Measurements from ENCODE around the gene PPP3CB. TPM values are rescaled to one million over a fixed set of nuclear protein-coding genes. Genes with fewer than 3 reads are reported as not detected.

The PPP3CB gene
- total RNA-seq, 1 donor from 2014 or later = 47.0 TPM

DNA sequence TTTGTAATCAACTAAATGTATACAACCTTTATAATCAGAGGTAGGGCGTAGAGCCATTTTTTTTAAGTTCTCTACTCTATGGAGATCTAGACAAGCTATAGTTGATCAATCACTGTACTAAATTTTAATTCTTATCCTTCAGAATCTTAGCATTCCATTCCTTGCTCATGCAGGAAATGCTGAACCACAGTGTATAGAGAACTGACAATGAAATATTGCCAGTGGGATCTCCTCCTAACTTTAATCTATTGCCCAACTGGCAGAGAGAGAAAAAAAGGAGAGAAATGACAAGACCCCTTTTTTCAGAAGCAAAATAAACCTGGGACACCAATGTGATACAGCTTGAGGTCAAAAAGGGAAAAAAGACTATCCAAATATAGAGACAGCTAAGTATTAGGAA, 26.4 kb upstream of the PPP3CB start:
- no peaks in the 10 kb centered on the region for H3K9me3 ChIP-seq (ENCODE audit: low read depth)
- Mint-ChIP-seq H3K4me1 (no peaks in the 10 kb centered on the region), H3K27me3 (ENCODE audit: insufficient read depth, low read depth) (no peaks in the 10 kb centered on the region), H3K9me3 (no peaks in the 10 kb centered on the region), H3K36me3 (peaks cover 9% of the 10 kb centered on the region), H3K27ac (no peak overlapping the region), H3K4me3 (no peak overlapping the region)
- H3K4me2 ChIP-seq = no peak overlapping the region
- H4K20me1 ChIP-seq (ENCODE audit: low read depth) = no peaks in the 10 kb centered on the region
- no peak overlapping the region for H3K9ac ChIP-seq
- H3K4me3 ChIP-seq = no peak overlapping the region
- H3F3A ChIP-seq (ENCODE audit: low read depth) = no peaks in the 10 kb centered on the region
- no peak overlapping the region for H3K27ac ChIP-seq
- no peaks in the 10 kb centered on the region for H3K27me3 ChIP-seq
- H3K36me3 ChIP-seq = peaks cover 6% of the 10 kb centered on the region
- TF ChIP-seq, protein P1, sequence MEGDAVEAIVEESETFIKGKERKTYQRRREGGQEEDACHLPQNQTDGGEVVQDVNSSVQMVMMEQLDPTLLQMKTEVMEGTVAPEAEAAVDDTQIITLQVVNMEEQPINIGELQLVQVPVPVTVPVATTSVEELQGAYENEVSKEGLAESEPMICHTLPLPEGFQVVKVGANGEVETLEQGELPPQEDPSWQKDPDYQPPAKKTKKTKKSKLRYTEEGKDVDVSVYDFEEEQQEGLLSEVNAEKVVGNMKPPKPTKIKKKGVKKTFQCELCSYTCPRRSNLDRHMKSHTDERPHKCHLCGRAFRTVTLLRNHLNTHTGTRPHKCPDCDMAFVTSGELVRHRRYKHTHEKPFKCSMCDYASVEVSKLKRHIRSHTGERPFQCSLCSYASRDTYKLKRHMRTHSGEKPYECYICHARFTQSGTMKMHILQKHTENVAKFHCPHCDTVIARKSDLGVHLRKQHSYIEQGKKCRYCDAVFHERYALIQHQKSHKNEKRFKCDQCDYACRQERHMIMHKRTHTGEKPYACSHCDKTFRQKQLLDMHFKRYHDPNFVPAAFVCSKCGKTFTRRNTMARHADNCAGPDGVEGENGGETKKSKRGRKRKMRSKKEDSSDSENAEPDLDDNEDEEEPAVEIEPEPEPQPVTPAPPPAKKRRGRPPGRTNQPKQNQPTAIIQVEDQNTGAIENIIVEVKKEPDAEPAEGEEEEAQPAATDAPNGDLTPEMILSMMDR (IDR thresholded peaks at IDR 0.05) = no peak
- TF ChIP-seq EZH2phosphoT487 (IDR thresholded peaks at IDR 0.05) (no peak), EZH2 (IDR thresholded peaks at IDR 0.05) (no peak)
- no peak for DNase-seq (ENCODE audit: low spot score)
- no peak overlapping the region for H2AFZ ChIP-seq (replicated peaks)
- no peaks in the 10 kb centered on the region for H3K79me2 ChIP-seq (ENCODE audit: low read depth)
- H3K4me1 ChIP-seq = no peaks in the 10 kb centered on the region

GRCh38 chr10:73519336-73519735, 23.5 kb upstream of the PPP3CB start:
- Histone ChIP-seq H3F3A (ENCODE audit: low read depth) (no peaks in the 10 kb centered on the region), H3K27ac (no peak overlapping the region), H3K79me2 (ENCODE audit: low read depth) (no peaks in the 10 kb centered on the region), H3K4me2 (no peak overlapping the region), H3K9ac (no peak overlapping the region), H2AFZ (replicated peaks) (no peak overlapping the region), H3K4me3 (no peak overlapping the region), H4K20me1 (ENCODE audit: low read depth) (no peaks in the 10 kb centered on the region), H3K9me3 (ENCODE audit: low read depth) (no peaks in the 10 kb centered on the region), H3K27me3 (no peaks in the 10 kb centered on the region), H3K4me1 (no peaks in the 10 kb centered on the region), H3K36me3 (peaks cover 6% of the 10 kb centered on the region)
- Mint-ChIP-seq H3K36me3 (peaks cover 15% of the 10 kb centered on the region), H3K4me1 (no peaks in the 10 kb centered on the region), H3K9me3 (no peaks in the 10 kb centered on the region), H3K4me3 (no peak overlapping the region), H3K27ac (no peak overlapping the region), H3K27me3 (ENCODE audit: insufficient read depth, low read depth) (no peaks in the 10 kb centered on the region)
- TF ChIP-seq EZH2 (IDR thresholded peaks at IDR 0.05) (no peak), EZH2phosphoT487 (IDR thresholded peaks at IDR 0.05) (no peak)
- TF ChIP-seq, protein P1 (IDR thresholded peaks at IDR 0.05) = no peak
- DNase-seq (ENCODE audit: low spot score) = no peak

- H3K27ac Mint-ChIP-seq = no peak overlapping the region
- H3K79me2 ChIP-seq (ENCODE audit: low read depth) = no peaks in the 10 kb centered on the region
Observed at GRCh38 chr10:73517166-73517888, 21.5 kb upstream of the PPP3CB start.

More at GRCh38 chr10:73517166-73517888, 21.5 kb upstream of the PPP3CB start:
- Mint-ChIP-seq H3K4me3 (no peak overlapping the region), H3K9me3 (no peaks in the 10 kb centered on the region), H3K36me3 (peaks cover 13% of the 10 kb centered on the region), H3K27me3 (ENCODE audit: insufficient read depth, low read depth) (no peaks in the 10 kb centered on the region), H3K4me1 (no peaks in the 10 kb centered on the region)
- Histone ChIP-seq H2AFZ (replicated peaks) (no peak overlapping the region), H4K20me1 (ENCODE audit: low read depth) (no peaks in the 10 kb centered on the region), H3K36me3 (peaks cover 3% of the 10 kb centered on the region), H3K9ac (no peak overlapping the region), H3K4me3 (no peak overlapping the region), H3K27me3 (no peaks in the 10 kb centered on the region), H3F3A (ENCODE audit: low read depth) (no peaks in the 10 kb centered on the region), H3K27ac (no peak overlapping the region), H3K4me2 (no peak overlapping the region), H3K4me1 (no peaks in the 10 kb centered on the region), H3K9me3 (ENCODE audit: low read depth) (no peaks in the 10 kb centered on the region)
- no peak for TF ChIP-seq EZH2phosphoT487 (IDR thresholded peaks at IDR 0.05)
- TF ChIP-seq EZH2 (IDR thresholded peaks at IDR 0.05) = no peak
- TF ChIP-seq, protein P1 (IDR thresholded peaks at IDR 0.05) = no peak
- no peak for DNase-seq (ENCODE audit: low spot score)

Measured in neural progenitor cell (in vitro differentiated cells).